ENCODE measurements around the gene C7orf25.

C7orf25 gene

DNA sequence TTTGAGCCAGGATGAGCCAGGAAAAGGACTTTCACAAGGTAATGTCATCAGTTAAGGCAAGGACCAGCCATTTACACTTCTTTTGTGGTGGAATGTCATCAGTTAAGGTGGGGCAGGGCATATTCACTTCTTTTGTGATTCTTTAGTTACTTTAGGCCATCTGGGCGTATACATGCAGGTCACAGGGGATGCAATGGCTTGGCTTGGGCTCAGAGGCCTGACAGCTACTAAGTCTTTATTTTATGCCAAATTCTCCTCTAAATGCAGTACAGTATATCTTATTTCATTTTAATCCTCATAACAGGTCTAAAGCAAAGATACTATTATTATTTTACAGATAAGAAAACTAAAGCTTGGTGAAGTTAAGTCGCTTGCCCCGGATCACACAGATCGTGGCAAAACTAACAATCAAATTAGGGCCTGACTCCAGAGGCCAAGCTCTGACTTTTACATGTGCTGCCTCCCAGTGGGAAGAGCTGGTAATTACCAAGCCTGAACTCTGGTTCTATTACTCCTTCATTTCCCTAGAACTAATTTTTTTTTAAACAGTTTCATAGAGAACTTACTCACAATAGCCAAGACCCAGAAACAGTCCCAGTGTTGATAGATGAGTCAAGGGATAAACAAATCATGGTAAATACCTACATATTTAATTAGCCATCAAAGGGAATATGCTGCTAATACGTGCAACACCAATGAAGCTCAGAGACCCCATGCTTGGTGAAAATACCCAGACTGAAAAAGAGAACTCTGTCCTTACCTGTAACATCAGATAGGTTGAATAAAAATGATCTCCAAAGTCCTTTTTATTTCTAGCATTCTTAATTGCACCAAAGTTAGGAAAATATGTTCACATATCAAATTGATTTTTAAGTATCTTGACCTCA is 35.4 kb downstream of the C7orf25 start:
- DNase-seq = peak; percentile 49

DNA sequence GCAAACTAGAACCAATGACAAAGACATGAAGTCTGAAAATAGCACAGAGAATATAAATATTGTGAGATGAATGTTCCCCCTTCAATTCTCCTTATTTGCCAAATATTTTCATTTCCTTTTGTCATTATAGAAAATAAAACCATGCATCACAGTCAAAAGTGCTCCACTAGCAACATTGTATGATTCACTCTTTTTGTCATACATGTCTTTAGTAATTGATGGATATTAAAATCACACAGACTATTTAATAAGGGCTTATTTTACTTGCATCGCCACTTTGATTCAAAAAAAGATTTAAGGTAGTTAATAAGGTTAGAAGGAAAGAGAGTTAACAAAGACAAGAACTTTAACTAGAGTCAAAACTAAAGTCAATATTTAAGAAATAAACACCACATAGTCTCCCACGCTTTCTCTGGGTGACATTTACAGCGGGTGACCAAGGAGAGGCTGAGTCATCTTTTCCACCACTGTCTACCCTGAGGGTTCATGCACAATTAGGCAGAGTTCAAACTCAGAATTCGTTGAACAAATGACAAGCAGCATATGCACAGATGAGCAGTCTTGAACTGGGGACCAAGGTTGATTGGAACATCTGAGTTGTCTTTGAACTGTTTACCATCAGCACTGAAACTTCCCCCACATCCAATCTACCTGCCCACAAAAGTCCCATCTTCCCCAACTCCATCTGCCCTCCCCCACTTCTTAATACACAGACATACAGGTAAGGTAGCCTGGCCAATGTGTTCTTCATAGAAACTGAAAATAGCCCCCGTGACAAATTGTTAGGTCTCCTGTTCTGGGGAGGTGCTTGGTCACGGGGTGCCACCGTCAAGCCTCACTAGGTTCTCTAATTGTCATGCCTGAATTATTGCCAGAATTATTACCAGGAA is 42.5 kb downstream of the C7orf25 start:
- no peak for DNase-seq

DNA sequence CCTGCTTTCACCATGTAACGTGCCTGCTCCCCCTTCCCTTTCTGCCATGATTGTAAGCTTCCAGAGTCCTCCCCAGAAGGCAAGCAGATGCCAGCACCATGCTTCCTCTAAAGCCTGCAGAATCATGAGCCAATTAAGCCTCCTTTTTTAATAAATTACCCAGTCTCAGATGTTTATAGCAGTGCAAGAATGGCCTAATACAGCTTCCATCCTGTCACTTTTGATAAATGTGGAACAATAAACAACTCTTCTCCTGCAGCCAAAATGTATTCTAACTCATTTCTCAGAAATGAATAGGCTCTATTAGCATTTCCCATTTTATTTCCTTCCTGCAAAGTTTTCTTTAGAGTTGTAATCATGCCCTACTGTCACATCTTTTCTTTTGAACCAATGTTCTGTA is 43.4 kb downstream of the C7orf25 start:
- DNase-seq = no peak

Measured in CD4-positive, alpha-beta T cell treated with Interleukin-21 for 1 hour (primary cell).